Loucy (cell line): ENCODE data around the gene IFT81.

Source experiments
- EZH2phosphoT487 ChIP-seq: fragments of 200-600 bp; IDR thresholded peaks from 2 replicates; pipeline ENCODE4 v1.6.1; 2018; ENCODE audit warnings: antibody characterized with exemption, mild to moderate bottlenecking, moderate library complexity, borderline replicate concordance
- TF ChIP-seq, protein P1 (sequence below): fragments of 200-600 bp; sonication (generic); conservative IDR thresholded peaks from 2 replicates; pipeline ENCODE4 v1.5.1; 2014; ENCODE audit warnings: mild to moderate bottlenecking, antibody characterized with exemption, low read length

DNA sequence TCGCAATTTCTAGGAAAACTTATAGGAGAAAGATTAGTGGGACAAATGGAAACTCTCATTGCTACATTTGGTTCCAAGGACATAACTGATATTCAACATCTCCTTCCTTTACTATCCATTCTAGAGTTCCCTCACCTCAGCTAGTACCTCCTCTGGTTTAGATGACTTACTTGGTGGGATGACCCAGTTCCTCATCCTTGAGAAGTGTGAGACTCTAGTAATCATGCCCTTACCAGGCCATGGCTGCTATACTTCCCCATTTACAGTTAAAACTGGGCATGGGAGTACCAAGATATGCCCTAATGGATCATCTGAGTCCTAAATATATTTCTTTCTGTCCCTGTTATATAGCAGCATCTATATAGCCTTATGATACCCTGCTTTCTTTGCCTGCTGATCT, 58.1 kb downstream of the IFT81 start:
- TF ChIP-seq, protein P1, sequence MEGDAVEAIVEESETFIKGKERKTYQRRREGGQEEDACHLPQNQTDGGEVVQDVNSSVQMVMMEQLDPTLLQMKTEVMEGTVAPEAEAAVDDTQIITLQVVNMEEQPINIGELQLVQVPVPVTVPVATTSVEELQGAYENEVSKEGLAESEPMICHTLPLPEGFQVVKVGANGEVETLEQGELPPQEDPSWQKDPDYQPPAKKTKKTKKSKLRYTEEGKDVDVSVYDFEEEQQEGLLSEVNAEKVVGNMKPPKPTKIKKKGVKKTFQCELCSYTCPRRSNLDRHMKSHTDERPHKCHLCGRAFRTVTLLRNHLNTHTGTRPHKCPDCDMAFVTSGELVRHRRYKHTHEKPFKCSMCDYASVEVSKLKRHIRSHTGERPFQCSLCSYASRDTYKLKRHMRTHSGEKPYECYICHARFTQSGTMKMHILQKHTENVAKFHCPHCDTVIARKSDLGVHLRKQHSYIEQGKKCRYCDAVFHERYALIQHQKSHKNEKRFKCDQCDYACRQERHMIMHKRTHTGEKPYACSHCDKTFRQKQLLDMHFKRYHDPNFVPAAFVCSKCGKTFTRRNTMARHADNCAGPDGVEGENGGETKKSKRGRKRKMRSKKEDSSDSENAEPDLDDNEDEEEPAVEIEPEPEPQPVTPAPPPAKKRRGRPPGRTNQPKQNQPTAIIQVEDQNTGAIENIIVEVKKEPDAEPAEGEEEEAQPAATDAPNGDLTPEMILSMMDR, result no peak
- TF ChIP-seq EZH2phosphoT487, result no peak
